GM21367 (cell line): Measurements from ENCODE around the gene CXCL17.
"Not testable (repeated sequence)": the region's sequence is repeated elsewhere in the genome, so short reads cannot be mapped to it uniquely, and the experiment has no call there.

ENCODE experiments used
- ATAC-seq: cut with Tn5 transposase; IDR thresholded peaks from one replicate; pipeline ENCODE4 v1.9.1; 2021; ENCODE audit not compliant: unreplicated experiment

Gene CXCL17

GRCh38 chr19:42442833-42443232, at the start of gene CXCL17:
Gene CXCL17, minus strand, starts transcription at chr19:42442946. Its CDS starts 114 bp downstream, at chr19:42442832.
- no peak for ATAC-seq

DNA sequence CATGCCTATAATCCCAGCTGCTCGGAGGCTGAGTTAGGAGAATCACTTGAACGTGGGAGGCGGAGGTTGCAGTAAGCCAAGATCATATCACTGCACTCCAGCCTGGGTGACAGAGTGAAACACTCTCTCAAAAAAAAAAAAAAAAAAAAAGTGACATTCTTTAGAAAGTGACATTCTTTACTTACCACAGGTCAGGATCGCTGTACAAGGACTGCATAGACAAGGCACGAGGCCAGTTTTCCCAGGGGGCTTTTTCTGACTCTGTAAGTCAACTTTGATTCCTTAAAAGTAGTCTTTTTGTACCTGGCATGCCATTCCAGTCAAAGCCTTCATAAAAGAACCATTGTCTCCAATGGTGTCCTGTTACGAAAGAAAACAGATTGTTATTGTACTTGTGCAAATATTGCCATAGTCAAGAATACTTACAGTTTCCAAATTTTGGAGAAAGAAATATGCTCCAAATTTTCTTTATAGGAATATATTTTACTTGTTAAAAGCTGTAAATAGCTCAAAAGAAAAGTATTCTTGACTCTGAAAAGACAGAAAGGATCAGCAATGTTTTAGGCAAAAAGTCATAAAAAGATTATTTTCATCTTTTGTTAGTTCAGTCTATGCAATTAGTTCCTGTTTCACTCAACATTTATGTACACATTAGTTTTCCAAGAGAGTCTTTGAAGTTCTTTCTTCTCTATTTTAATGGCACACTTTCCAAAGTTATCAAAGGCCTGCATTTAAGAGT, 46.2 kb upstream of the CXCL17 start:
- ATAC-seq: no peak

DNA sequence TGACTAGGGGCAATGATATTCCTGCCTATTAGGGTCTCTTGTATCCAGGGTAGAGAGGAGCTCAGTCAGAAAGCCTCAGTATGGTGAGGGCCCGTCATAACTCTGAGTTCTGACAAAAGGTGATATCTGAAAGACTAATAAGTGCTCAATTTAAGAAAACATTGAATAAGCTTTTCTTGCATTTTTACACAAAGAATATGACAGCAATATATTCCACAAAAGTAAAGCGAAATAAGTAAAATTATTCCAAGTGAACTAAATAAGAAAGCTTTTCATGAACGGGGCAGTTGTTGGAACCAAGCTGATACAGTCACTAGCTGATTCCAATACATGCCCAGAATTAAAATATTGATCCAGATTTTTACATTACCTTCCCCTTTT, 45.0 kb upstream of the CXCL17 start:
- ATAC-seq: no peak

- no peak for ATAC-seq
Observed at GRCh38 chr19:42487032-42487797, 44.5 kb upstream of the CXCL17 start.

DNA sequence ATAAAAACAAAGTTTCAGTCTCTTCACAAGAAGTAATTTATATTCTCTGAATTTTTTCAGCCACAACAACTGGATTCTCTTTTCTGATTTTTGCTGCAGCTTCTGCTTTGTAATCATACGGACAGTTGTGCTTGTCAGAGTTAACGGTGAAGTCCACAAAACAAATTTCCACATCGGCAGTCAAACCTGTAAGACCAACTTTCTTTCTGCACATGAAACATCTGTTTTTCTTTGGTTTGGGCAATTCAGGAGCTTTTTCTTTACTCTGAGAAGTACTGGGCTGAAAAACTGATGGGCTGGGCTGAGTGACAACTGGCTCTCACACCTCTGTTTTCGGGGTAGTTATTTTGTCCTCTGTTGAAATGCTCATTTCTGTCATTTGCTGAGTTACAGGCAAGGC, 42.3 kb upstream of the CXCL17 start:
- ATAC-seq: not testable (repeated sequence)

DNA sequence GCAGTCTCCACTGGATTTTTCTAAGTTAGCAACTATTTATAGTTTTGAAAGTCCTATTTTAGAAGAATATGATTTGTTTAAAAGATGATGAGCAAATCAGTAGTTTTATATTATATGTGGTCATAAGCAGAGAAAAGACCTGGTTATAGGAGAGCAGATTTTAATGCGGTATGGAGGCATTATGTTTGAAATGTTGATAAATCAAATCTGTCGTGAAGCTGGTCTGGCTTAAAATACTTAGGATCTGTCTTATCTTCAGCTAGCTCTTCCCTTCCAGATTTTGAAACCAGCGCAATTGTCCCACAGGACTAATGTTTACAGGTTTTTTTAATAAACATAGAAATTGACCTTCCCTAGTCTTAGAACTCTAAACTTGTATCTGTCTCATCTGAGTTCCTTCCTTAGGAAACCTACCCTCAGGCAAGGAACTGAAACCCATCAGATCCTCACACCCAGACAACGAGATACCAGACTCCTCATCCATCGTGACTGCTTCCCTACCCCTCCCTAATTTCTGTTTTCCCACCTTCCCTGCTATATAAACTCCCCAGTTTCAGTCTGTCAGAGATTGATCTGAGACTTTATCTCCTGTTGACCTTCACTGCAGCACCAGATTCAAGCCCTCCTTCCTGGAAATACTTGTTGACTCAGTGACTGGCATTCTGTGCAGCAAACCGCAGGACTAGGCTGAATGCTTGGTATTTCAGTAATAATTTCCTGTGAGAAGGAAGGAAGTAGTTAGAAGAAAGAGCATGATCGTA, 37.8 kb upstream of the CXCL17 start:
- no peak for ATAC-seq

DNA sequence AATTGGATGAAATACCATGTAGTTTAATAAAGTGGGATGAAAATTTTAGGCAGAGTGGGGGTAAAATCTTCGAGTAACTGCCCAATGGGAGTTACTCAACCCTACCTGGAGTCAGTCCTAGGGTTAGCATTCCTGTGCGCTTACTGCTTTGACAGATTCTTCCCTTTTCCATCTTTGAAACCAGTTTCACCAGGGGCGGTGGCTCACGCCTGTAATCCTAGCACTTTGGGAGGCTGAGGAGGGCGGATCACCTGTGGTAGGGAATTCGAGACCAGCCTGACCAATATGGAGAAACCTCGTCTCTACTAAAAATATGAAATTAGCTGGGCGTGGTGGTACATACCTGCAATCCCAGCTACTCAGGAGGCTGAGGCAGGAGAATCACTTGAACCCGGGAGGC, 37.0 kb upstream of the CXCL17 start:
- ATAC-seq: no peak

DNA sequence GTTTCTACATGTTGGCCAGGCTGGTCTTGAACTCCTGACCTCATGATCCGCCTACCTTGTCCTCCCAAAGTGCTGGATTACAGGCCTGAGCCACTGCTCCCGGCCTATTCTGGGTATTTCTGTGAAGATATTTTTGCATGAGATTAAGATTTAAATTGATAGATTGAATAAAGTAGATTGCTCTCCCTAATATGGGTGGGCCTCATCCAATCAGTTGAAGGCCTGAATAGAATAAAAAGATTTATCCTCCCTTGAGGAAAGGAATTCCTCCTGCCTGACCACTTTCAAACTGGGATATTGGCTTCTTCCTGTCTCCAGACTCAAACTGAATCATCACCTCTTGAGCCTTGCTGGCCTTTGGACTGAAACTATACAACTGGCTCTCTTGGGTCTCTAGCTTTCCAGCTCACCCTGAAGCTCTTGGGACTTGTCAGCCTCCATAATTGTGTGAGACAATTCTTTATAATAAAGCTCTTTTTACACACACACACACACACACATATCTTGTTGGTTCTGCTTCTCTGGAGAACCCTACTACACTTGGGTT, 36.1 kb upstream of the CXCL17 start:
- no peak for ATAC-seq

DNA sequence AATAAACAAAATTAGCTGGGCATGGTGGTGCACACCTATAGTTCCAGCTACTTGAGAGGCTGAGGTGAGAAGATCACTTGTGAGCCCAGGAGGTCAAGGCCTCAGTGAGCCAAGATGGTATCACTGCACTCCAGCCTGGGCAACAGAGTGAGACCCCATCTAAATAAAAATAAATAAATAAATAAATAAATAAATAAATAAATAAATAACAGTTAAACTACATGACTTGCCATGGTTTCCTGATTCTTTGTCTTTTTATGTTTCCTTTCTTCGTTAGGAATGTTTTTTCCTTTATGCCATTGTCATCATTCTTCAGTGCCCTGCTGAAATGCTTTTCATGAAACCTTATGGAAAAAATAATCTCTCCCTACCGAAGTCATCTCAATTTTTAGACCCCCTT, 35.2 kb upstream of the CXCL17 start:
- no peak for ATAC-seq

GRCh38 chr19:42477117-42477516, 34.4 kb upstream of the CXCL17 start:
- ATAC-seq: no peak

GRCh38 chr19:42475366-42475765, 32.6 kb upstream of the CXCL17 start:
- ATAC-seq: no peak

DNA sequence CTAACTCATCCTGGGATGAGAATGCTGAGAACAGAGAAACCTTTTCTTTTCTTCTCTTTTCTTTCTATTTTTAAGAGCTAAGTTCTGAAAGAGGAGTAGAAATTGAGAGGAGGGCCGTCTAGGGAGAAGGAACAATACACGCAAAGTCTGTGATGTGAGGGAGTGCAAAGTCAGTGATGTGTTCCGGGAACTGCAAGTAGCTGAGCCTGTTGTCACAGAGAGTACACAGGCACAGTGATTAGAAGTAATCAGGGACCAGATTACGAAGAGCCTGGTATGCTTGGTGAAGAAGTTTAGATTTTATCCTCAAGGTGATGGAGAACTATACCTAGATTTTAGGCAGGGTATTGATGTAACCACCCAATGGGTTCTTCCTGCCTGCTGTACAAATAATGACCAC, 32.0 kb upstream of the CXCL17 start:
- ATAC-seq: no peak

DNA sequence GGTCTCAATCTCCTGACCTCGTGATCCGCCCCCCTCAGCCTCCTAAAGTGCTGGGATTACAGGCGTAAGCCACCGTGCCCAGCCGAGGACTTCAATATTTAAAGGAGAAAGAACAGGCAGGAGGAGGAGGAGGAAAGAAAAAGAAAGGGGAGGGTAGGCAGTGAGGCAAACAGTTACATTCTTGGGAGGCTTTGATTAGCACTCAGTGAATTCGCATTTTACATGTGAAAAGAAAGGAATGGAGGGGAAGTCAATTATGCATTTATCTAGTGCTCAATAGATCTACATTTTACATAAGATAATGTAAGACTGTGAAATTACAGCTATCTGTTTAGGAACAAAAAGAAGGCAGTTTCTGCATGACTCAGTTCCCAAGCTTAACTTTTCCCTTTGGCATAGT, 30.9 kb upstream of the CXCL17 start:
- no peak for ATAC-seq

DNA sequence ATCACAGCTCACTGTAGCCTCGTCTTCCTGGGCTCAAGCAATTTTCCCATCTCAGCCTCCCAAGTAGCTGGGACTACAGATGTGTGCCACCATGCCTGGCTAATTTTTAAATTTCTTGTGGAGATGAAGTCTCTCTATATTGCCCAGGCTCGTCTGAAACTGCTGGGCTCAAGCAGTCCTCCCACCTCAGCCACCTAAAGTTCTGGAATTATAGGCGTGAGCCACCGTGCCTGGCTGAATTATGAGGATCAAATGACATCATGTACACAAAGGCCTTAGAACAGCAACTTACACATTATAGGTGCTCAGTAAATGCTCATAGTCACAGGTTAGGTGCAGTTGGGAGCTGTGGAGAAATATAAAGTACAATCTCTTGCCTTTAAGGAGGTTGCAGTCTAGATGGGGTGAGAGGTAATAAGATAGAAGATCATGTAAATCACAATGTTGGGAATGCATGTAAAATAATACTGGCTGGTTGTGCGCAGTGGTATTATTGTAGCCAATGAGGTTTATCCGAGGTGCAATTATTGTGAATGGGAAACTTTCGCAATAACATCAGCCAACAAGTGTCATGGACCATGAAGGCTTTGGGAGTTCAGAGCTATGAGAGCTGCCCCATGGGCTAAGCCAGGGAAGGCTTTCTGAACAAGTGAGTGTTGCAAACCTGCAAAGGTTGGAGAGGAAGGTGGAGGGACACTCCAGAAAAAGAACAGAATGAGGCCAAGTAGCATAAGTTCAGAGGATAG, 29.8 kb upstream of the CXCL17 start:
- no peak for ATAC-seq

GRCh38 chr19:42471554-42472249, 29.0 kb upstream of the CXCL17 start:
- ATAC-seq: no peak

DNA sequence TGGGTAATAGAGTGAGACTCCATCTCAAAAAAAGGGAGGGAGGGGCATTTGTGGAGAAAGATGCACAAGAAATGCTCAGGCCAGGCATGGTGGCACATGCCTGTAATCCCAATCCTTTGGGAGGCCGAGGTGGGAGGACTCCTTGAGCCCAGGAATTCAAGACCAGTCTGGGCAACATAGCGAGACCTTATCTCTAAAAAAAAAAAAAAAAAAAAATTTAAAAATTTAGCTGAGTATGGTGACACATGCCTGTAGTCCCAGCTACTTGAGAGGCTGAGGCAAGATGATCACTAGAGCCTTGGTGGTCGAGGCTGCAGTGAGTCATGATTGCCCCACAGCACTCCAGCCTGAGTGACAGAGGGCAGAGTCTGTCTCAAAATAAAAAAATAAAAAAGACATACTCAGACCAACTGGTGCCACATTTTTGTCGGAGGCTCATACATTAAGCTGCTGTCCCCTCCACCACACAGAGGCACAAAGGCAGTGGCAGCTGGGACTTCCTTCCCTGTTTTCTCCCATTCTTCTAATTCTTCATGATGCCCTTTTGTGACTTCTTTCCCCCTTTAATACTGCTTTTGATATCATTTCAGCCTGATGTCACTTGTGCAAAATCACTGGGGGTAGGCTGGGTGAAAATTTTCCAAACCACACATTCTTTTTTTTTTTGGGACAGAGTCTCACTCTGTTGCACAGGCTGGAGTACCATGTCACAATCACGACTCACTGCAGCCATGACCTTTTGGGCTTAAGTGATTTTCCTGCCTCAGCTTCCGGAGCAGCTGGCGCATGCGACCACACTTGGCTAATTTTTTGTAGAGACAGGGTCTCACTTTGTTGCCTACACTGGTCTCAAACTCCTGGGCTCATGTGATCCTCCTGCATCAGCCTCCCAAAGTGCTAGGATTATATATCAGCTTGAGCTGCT, 26.8 kb upstream of the CXCL17 start:
- ATAC-seq: no peak

DNA sequence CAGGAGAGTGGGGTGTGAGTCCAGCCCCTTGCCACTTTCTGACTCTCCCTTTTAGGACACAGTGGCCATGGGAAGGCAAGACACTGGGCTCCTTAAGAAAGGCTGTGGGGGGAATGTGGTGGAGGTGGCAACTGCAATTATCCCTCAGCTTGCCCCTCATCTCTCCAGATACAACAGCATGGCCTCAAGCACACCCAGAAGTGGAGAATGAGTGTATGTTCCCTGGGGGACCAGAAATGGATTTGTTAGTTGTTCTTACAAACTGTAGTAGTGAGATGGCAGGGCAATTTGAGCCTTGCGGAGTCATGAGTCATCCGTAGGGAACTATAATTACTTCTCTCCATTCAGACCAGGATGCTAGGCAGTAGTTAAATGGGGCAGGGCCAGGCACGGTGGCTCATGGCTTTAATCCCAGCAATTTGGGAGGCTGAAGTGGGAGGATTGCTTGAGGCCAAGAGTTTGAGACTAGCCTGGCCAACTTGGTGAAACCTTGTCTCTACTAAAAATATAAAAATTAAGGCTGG, 25.6 kb upstream of the CXCL17 start:
- no peak for ATAC-seq

GRCh38 chr19:42467183-42467760, 24.5 kb upstream of the CXCL17 start:
- ATAC-seq: no peak
